ENCODE measurements around the gene KIF4B.
"Not testable (repeated sequence)": the region's sequence is repeated elsewhere in the genome, so short reads cannot be mapped to it uniquely, and the experiment has no call there.

KIF4B gene

GRCh38 chr5:154976082-154976481 is 37.5 kb upstream of the KIF4B start:
- H4K8ac ChIP-seq (ENCODE audit: low read depth, low read length); H3K4me2 ChIP-seq (ENCODE audit: low read length); H3K9me3 ChIP-seq (ENCODE audit: insufficient read depth, low read depth, low read length); H3K23ac ChIP-seq (ENCODE audit: low read length); H2BK12ac ChIP-seq (ENCODE audit: low read length); H4K91ac ChIP-seq (ENCODE audit: low read depth, low read length); H3K18ac ChIP-seq (ENCODE audit: low read length); H2AFZ ChIP-seq (ENCODE audit: insufficient read depth, low read length, poor library complexity); DNase-seq; H3K4ac ChIP-seq (ENCODE audit: low read depth, low read length); H3K14ac ChIP-seq (ENCODE audit: low read length); H3K36me3 ChIP-seq (ENCODE audit: control insufficient read depth in 1 of 2, insufficient read depth in 2 of 2, low read length in 2 of 2); H4K12ac ChIP-seq (ENCODE audit: low read depth, low read length); H3K79me2 ChIP-seq (ENCODE audit: control insufficient read depth, insufficient read depth, low read length, poor library complexity); H2BK120ac ChIP-seq (ENCODE audit: insufficient read depth, low read length, poor library complexity); H2AK5ac ChIP-seq (ENCODE audit: low read length); H3K4me3 ChIP-seq (ENCODE audit: low read depth, low read length); H3K9ac ChIP-seq (ENCODE audit: low read length); H2BK5ac ChIP-seq (ENCODE audit: low read depth, low read length, poor library complexity); H3K27me3 ChIP-seq (ENCODE audit: insufficient read depth, low read length); H3K4me1 ChIP-seq (ENCODE audit: control insufficient read depth in 1 of 2, insufficient read depth in 2 of 2, low read length in 2 of 2); H3K79me1 ChIP-seq (ENCODE audit: low read length); H3K27ac ChIP-seq (ENCODE audit: low read depth, low read length): not testable (repeated sequence)
- WGBS (ENCODE audit: extremely low coverage, insufficient coverage, insufficient read length) = no CpG with 5 or more reads among the region's 9 CpGs

DNA sequence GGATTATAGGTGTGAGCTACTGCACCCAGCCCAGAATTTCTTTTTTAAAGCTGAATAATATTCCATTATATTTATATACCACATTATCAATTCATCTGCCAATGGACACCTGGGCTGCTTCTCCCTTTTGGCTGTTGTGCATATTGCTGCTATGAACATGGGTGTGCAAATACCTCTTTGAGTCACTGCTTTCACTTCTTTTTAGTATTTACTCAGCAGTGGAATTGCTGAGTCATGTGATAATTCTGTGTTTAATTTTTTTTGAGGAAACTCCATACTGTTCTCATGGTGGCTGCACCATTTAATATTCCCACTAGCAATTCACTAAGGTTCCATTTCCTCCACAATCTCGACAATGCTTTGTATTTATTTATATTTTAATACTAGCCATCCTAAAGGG is 36.1 kb upstream of the KIF4B start:
- Histone ChIP-seq H2AK5ac (ENCODE audit: low read length) (no peak overlapping the region), H3K4me2 (ENCODE audit: low read length) (no peak overlapping the region), H3K4me3 (ENCODE audit: low read depth, low read length) (no peak overlapping the region), H3K36me3 (ENCODE audit: control insufficient read depth in 1 of 2, insufficient read depth in 2 of 2, low read length in 2 of 2) (no peaks in the 10 kb centered on the region), H3K79me2 (ENCODE audit: control insufficient read depth, insufficient read depth, low read length, poor library complexity) (no peaks in the 10 kb centered on the region), H3K4ac (ENCODE audit: low read depth, low read length) (no peak overlapping the region), H4K8ac (ENCODE audit: low read depth, low read length) (no peak overlapping the region), H3K14ac (ENCODE audit: low read length) (no peak overlapping the region), H2AFZ (ENCODE audit: insufficient read depth, low read length, poor library complexity) (no peak overlapping the region), H3K27ac (ENCODE audit: low read depth, low read length) (no peak overlapping the region), H3K4me1 (ENCODE audit: control insufficient read depth in 1 of 2, insufficient read depth in 2 of 2, low read length in 2 of 2) (no peaks in the 10 kb centered on the region), H3K18ac (ENCODE audit: low read length) (no peak overlapping the region), H3K23ac (ENCODE audit: low read length) (no peak overlapping the region), H4K91ac (ENCODE audit: low read depth, low read length) (no peak overlapping the region), H3K79me1 (ENCODE audit: low read length) (no peaks in the 10 kb centered on the region), H3K27me3 (ENCODE audit: insufficient read depth, low read length) (no peaks in the 10 kb centered on the region), H3K9me3 (ENCODE audit: insufficient read depth, low read depth, low read length) (no peaks in the 10 kb centered on the region), H2BK12ac (ENCODE audit: low read length) (no peak overlapping the region), H2BK120ac (ENCODE audit: insufficient read depth, low read length, poor library complexity) (no peak overlapping the region), H3K9ac (ENCODE audit: low read length) (no peak overlapping the region), H4K12ac (ENCODE audit: low read depth, low read length) (no peak overlapping the region), H2BK5ac (ENCODE audit: low read depth, low read length, poor library complexity) (no peak overlapping the region)
- WGBS (ENCODE audit: extremely low coverage, insufficient coverage, insufficient read length) = no CpG with 5 or more reads among the region's 1 CpG
- DNase-seq = no peak

DNA sequence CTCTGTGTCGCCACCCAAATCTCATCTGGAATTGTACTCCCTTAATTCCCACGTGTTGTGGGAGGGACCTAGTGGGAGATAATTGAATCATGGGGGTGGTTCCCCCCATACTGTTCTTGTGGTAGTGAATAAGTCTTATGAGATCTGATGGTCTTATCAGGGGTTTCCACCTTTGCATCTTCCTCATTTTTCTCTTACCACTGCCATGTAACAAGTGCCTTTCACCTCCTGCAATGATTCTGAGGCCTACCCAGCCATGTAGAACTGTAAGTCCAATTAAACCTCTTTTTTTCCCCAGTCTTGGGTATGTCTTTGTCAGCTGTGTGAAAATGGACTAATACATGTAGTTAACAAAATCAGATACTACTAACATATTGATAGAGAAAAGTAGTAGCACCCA is 35.3 kb upstream of the KIF4B start:
- H2BK12ac ChIP-seq (ENCODE audit: low read length); H4K91ac ChIP-seq (ENCODE audit: low read depth, low read length); H3K4ac ChIP-seq (ENCODE audit: low read depth, low read length); H2AK5ac ChIP-seq (ENCODE audit: low read length); H3K18ac ChIP-seq (ENCODE audit: low read length); H3K79me1 ChIP-seq (ENCODE audit: low read length); H3K36me3 ChIP-seq (ENCODE audit: control insufficient read depth in 1 of 2, insufficient read depth in 2 of 2, low read length in 2 of 2); DNase-seq; H3K27ac ChIP-seq (ENCODE audit: low read depth, low read length); H2AFZ ChIP-seq (ENCODE audit: insufficient read depth, low read length, poor library complexity); H3K27me3 ChIP-seq (ENCODE audit: insufficient read depth, low read length); H2BK5ac ChIP-seq (ENCODE audit: low read depth, low read length, poor library complexity); H4K12ac ChIP-seq (ENCODE audit: low read depth, low read length); H3K4me3 ChIP-seq (ENCODE audit: low read depth, low read length); H3K9me3 ChIP-seq (ENCODE audit: insufficient read depth, low read depth, low read length); H3K79me2 ChIP-seq (ENCODE audit: control insufficient read depth, insufficient read depth, low read length, poor library complexity); H3K23ac ChIP-seq (ENCODE audit: low read length); H4K8ac ChIP-seq (ENCODE audit: low read depth, low read length); H3K4me2 ChIP-seq (ENCODE audit: low read length); H2BK120ac ChIP-seq (ENCODE audit: insufficient read depth, low read length, poor library complexity); H3K4me1 ChIP-seq (ENCODE audit: control insufficient read depth in 1 of 2, insufficient read depth in 2 of 2, low read length in 2 of 2); H3K9ac ChIP-seq (ENCODE audit: low read length); H3K14ac ChIP-seq (ENCODE audit: low read length): not testable (repeated sequence)
- WGBS (ENCODE audit: extremely low coverage, insufficient coverage, insufficient read length) = no CpG with 5 or more reads among the region's 2 CpGs

- no peaks in the 10 kb centered on the region for H3K27me3 ChIP-seq (ENCODE audit: insufficient read depth, low read length)
- H4K8ac ChIP-seq (ENCODE audit: low read depth, low read length) = no peak overlapping the region
- H3K9ac ChIP-seq (ENCODE audit: low read length) = no peak overlapping the region
- no peaks in the 10 kb centered on the region for H3K79me2 ChIP-seq (ENCODE audit: control insufficient read depth, insufficient read depth, low read length, poor library complexity)
- H4K91ac ChIP-seq (ENCODE audit: low read depth, low read length) = no peak overlapping the region
- no peak overlapping the region for H3K4ac ChIP-seq (ENCODE audit: low read depth, low read length)
- H3K4me1 ChIP-seq (ENCODE audit: control insufficient read depth in 1 of 2, insufficient read depth in 2 of 2, low read length in 2 of 2) = no peaks in the 10 kb centered on the region
- no peak overlapping the region for H2BK5ac ChIP-seq (ENCODE audit: low read depth, low read length, poor library complexity)
- no peak overlapping the region for H3K4me3 ChIP-seq (ENCODE audit: low read depth, low read length)
- H2BK12ac ChIP-seq (ENCODE audit: low read length) = no peak overlapping the region
- no peaks in the 10 kb centered on the region for H3K79me1 ChIP-seq (ENCODE audit: low read length)
- H2BK120ac ChIP-seq (ENCODE audit: insufficient read depth, low read length, poor library complexity) = no peak overlapping the region
- no peaks in the 10 kb centered on the region for H3K9me3 ChIP-seq (ENCODE audit: insufficient read depth, low read depth, low read length)
- no peak overlapping the region for H3K23ac ChIP-seq (ENCODE audit: low read length)
- H3K14ac ChIP-seq (ENCODE audit: low read length) = no peak overlapping the region
- no peak for DNase-seq
- no peak overlapping the region for H4K12ac ChIP-seq (ENCODE audit: low read depth, low read length)
- no peak overlapping the region for H2AFZ ChIP-seq (ENCODE audit: insufficient read depth, low read length, poor library complexity)
- no peak overlapping the region for H3K18ac ChIP-seq (ENCODE audit: low read length)
- no peak overlapping the region for H3K4me2 ChIP-seq (ENCODE audit: low read length)
- H3K27ac ChIP-seq (ENCODE audit: low read depth, low read length) = no peak overlapping the region
- no peak overlapping the region for H2AK5ac ChIP-seq (ENCODE audit: low read length)
- no peaks in the 10 kb centered on the region for H3K36me3 ChIP-seq (ENCODE audit: control insufficient read depth in 1 of 2, insufficient read depth in 2 of 2, low read length in 2 of 2)
- WGBS (ENCODE audit: extremely low coverage, insufficient coverage, insufficient read length) = no CpG with 5 or more reads among the region's 8 CpGs
These were observed 28.5 kb upstream of the KIF4B start for GRCh38 chr5:154984946-154985516.

Measured in trophoblast cell (in vitro differentiated cells and primary cell).